Left lung (tissue), 10 donors: Measurements from ENCODE around the gene RUNDC3A. TPM values are rescaled to one million over a fixed set of nuclear protein-coding genes. Genes with fewer than 3 reads are reported as not detected.

Experiments used
- ATAC-seq: fragments of 200-7000 bp; cut with Tn5 transposase; one replicate; pipeline ENCODE4 v1.9.1; 2020; ENCODE audit warnings: moderate library complexity
- DNase-seq, 4 donors: peaks; one replicate each; pipeline ENCODE4 v3.0.0-alpha.2; 2013 to 2020
- H3K27ac ChIP-seq, 2 donors: fragments of 200-600 bp; sonication (generic) in 1 of 2; one replicate each; pipeline versions ENCODE4 v1.5.0 to v1.8.0; 2020 to 2021
- H3K27me3 ChIP-seq, 2 donors: fragments of 200-600 bp; sonication (generic) in 1 of 2; one replicate each; pipeline versions ENCODE4 v1.5.0 to v1.8.0; 2020 to 2021
- H3K36me3 ChIP-seq, 2 donors: fragments of 200-600 bp; sonication (generic) in 1 of 2; one replicate each; pipeline versions ENCODE4 v1.5.0 to v1.8.0; 2020 to 2021
- H3K4me1 ChIP-seq, 2 donors: fragments of 200-600 bp; one replicate each; pipeline ENCODE4 v1.8.0; 2021
- H3K4me3 ChIP-seq, 2 donors: fragments of 200-600 bp; sonication (generic) in 1 of 2; one replicate each; pipeline versions ENCODE4 v1.5.0 to v1.8.0; 2020 to 2021; ENCODE audit warnings: mild to moderate bottlenecking in 1 of 2
- H3K9me3 ChIP-seq, 2 donors: fragments of 200-600 bp; sonication (generic) in 1 of 2; one replicate each; pipeline versions ENCODE4 v1.5.0 to v1.8.0; 2020 to 2021
- intact Hi-C, 2 donors: fragments of 100-400 bp; cut with DNase I; formaldehyde crosslinking; loops; one replicate each; pipeline versions ENCODE4 v1.11.2 to v1.14.2; 2022
- polyA plus RNA-seq, 6 donors: library from polyadenylated mRNA; unstranded; fragments of 120-200 nt; gene quantifications; one replicate each; pipeline ENCODE4 v1.2.1, GENCODE V29; 2013; ENCODE audit not compliant: insufficient read length in 6 of 6
- total RNA-seq, 2 donors: library from RNA; stranded (reverse); fragmentation: NEBNext Ultra II Directional; extraction: Animal tissue kit (Norgen Biotek cat#: 25700); gene quantifications; one replicate each; pipeline ENCODE4 v1.2.1, GENCODE V29; 2021
- TF ChIP-seq, protein P1 (sequence below), 2 donors: fragments of 200-600 bp; sonication (generic) in 1 of 2; IDR thresholded peaks; one replicate each; pipeline versions ENCODE4 v1.5.0 to v1.8.0; 2021; ENCODE audit warnings: antibody characterized with exemption in 2 of 2
- donor health status: DM: no; HTN: yes; CAD: no.
- donor health status: DM: no; HTN: no; CAD: no.

Gene RUNDC3A
- total and polyA plus RNA-seq, 8 donors, result 0.08 to 6.3 (median 2.1) TPM

DNA sequence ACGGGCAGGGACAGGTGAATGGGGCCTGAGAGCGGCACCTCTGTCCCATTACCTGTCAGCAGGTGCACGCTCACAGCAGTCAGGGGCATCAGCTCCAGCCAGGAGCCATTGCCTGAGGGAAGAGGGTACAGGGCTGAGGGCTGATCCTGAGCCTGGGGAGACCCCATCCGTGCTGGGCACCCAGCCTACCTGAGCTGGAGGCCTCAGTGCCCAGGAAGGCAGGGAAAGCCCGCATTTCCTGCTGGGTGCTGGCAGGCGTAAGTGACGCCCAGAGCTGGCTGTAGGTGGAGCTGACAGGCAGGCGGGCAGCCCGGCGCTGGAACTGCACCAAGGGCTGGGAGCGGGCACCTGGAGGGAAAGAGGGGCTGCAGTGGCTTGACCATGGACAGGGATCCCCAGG lies 47.8 kb downstream of the RUNDC3A start:
- H3K27ac ChIP-seq, result no peak overlapping the region
- DNase-seq, result no peak
- peaks cover 3 to 23% of the 10 kb centered on the region in 2 donors for H3K36me3 ChIP-seq
- ATAC-seq, result no peak
- intact Hi-C loops, result no loop called here
- peaks cover 0 to 8% of the 10 kb centered on the region in 2 donors for H3K4me1 ChIP-seq
- no peak overlapping the region for H3K4me3 ChIP-seq
- TF ChIP-seq, protein P1, sequence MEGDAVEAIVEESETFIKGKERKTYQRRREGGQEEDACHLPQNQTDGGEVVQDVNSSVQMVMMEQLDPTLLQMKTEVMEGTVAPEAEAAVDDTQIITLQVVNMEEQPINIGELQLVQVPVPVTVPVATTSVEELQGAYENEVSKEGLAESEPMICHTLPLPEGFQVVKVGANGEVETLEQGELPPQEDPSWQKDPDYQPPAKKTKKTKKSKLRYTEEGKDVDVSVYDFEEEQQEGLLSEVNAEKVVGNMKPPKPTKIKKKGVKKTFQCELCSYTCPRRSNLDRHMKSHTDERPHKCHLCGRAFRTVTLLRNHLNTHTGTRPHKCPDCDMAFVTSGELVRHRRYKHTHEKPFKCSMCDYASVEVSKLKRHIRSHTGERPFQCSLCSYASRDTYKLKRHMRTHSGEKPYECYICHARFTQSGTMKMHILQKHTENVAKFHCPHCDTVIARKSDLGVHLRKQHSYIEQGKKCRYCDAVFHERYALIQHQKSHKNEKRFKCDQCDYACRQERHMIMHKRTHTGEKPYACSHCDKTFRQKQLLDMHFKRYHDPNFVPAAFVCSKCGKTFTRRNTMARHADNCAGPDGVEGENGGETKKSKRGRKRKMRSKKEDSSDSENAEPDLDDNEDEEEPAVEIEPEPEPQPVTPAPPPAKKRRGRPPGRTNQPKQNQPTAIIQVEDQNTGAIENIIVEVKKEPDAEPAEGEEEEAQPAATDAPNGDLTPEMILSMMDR (IDR thresholded peaks at IDR 0.05), result no peak
- H3K27me3 ChIP-seq, result peaks cover 0 to 22% of the 10 kb centered on the region in 2 donors
- H3K9me3 ChIP-seq, result no peaks in the 10 kb centered on the region

- H3K4me3 ChIP-seq, result no peak overlapping the region
- H3K4me1 ChIP-seq, result peaks cover 4 to 15% of the 10 kb centered on the region in 2 donors
- peak in 1 of 4 donors; percentile 61 for DNase-seq
- no peak for ATAC-seq
- no peaks in the 10 kb centered on the region for H3K9me3 ChIP-seq
- peaks cover 0 to 40% of the 10 kb centered on the region in 2 donors for H3K27me3 ChIP-seq
- H3K27ac ChIP-seq, result no peak overlapping the region
- intact Hi-C loops, result no loop called here
- peaks cover 0 to 5% of the 10 kb centered on the region in 2 donors for H3K36me3 ChIP-seq
- TF ChIP-seq, protein P1 (IDR thresholded peaks at IDR 0.05), result no peak
These were observed 49.7 kb downstream of the RUNDC3A start for GRCh38 chr17:44358066-44358465.

GRCh38 chr17:44359006-44359405 lies 50.6 kb downstream of the RUNDC3A start:
- intact Hi-C loops, result no loop called here
- TF ChIP-seq, protein P1 (IDR thresholded peaks at IDR 0.05), result no peak
- DNase-seq (no peak), ATAC-seq (no peak)
- Histone ChIP-seq H3K4me1 (peaks cover 4 to 19% of the 10 kb centered on the region in 2 donors), H3K4me3 (no peak overlapping the region), H3K27ac (no peak overlapping the region), H3K27me3 (peaks cover 0 to 45% of the 10 kb centered on the region in 2 donors), H3K9me3 (no peaks in the 10 kb centered on the region), H3K36me3 (no peaks in the 10 kb centered on the region)

DNA sequence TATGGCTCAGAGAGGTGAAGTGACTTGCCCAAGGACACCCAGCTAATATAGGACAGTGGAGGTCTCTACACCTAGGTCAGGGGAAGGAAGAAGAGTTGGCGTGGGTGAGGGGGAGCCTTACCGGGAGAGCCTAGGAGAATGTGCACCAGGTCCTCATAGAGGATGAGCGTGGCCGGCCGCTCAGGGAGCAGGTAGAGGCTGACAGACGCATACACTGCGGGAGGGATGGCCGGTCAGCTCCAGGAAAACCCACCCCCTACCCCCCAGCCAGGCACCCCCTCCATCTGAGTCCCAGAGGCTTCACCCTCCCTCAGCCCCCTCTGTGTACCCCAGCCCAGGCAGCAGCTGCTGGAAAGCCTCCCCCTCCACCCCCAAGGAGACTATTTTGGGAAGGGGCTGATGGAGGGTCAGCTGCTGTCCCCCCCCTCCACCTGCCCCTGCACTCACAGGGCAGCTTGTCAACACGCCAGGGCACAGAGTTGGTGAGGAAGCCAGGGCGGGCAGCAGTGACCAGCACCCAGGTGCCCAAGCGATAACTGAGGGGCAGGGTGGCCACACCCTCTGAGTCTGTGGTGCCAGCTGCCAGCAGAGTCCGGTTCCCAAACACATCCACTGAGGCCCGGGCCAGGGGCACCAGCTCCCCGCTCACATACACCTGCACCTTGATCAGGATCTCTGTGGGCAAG lies 51.2 kb downstream of the RUNDC3A start:
- Histone ChIP-seq H3K4me3 (no peak overlapping the region), H3K9me3 (no peaks in the 10 kb centered on the region), H3K27ac (no peak overlapping the region), H3K4me1 (peaks cover 4 to 21% of the 10 kb centered on the region in 2 donors), H3K27me3 (peaks cover 0 to 44% of the 10 kb centered on the region in 2 donors), H3K36me3 (no peaks in the 10 kb centered on the region)
- ATAC-seq (no peak), DNase-seq (no peak)
- TF ChIP-seq, protein P1 (IDR thresholded peaks at IDR 0.05), result no peak
- intact Hi-C loops, result no loop called here

DNA sequence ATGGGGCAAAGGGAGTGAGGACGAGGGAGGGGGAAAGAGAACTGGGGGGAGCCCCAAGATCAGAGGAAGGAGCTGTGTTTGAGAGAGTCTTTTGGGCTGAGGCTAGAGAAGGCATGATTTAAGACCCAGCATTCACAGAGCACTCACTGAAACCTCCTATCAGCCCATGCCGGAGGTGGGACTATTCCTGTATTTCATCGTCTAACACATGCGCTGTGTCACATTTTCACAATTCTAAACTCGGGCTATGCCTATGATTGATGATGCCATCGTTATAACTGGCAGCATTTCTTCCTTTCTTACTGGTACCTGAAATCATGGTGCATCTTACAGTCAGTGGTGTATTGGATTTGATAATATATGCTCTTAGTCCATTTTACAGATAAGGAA lies 51.7 kb downstream of the RUNDC3A start:
- ATAC-seq, result no peak
- intact Hi-C loops, result no loop called here
- H3K27ac ChIP-seq, result no peak overlapping the region

More for the DNA sequence above, 51.7 kb downstream of the RUNDC3A start:
- TF ChIP-seq, protein P1 (IDR thresholded peaks at IDR 0.05), result no peak
- Histone ChIP-seq H3K27me3 (peaks cover 0 to 44% of the 10 kb centered on the region in 2 donors), H3K9me3 (no peaks in the 10 kb centered on the region), H3K36me3 (no peaks in the 10 kb centered on the region), H3K4me1 (peaks cover 4 to 21% of the 10 kb centered on the region in 2 donors), H3K4me3 (no peak overlapping the region)
- DNase-seq, result no peak
